ENCODE measurements around the gene CDK14.

CDK14 gene

GRCh38 chr7:90645784-90646183 is 49.7 kb downstream of the CDK14 start:
- no peak for DNase-seq

GRCh38 chr7:90648107-90648506 is 52.0 kb downstream of the CDK14 start:
- DNase-seq, result no peak

- DNase-seq, result no peak
These were observed 52.7 kb downstream of the CDK14 start for GRCh38 chr7:90648834-90649233.

GRCh38 chr7:90654718-90655427 is 58.8 kb downstream of the CDK14 start:
- DNase-seq, result no peak

- no peak for DNase-seq
These were observed 59.4 kb downstream of the CDK14 start for GRCh38 chr7:90655566-90655965.

GRCh38 chr7:90657481-90657880 is 61.4 kb downstream of the CDK14 start:
- DNase-seq, result no peak

- no peak for DNase-seq
These were observed 64.0 kb downstream of the CDK14 start for GRCh38 chr7:90660100-90660499.

GRCh38 chr7:90660819-90661218 is 64.7 kb downstream of the CDK14 start:
- DNase-seq, result no peak

GRCh38 chr7:90661290-90662151 is 65.4 kb downstream of the CDK14 start:
- DNase-seq, result no peak

GRCh38 chr7:90663176-90663575 is 67.1 kb downstream of the CDK14 start:
- no peak for DNase-seq

- DNase-seq, result no peak
These were observed 70.1 kb downstream of the CDK14 start for GRCh38 chr7:90666186-90666585.

GRCh38 chr7:90668992-90669391 is 72.9 kb downstream of the CDK14 start:
- DNase-seq, result no peak

- DNase-seq, result no peak
These were observed 73.4 kb downstream of the CDK14 start for GRCh38 chr7:90669492-90669891.

GRCh38 chr7:90671571-90671970 is 75.5 kb downstream of the CDK14 start:
- no peak for DNase-seq

GRCh38 chr7:90672210-90672609 is 76.1 kb downstream of the CDK14 start:
- no peak for DNase-seq

- DNase-seq, result no peak
These were observed 78.5 kb downstream of the CDK14 start for GRCh38 chr7:90674625-90675024.

- no peak for DNase-seq
These were observed 79.9 kb downstream of the CDK14 start for GRCh38 chr7:90675982-90676381.

- DNase-seq, result no peak
These were observed 81.6 kb downstream of the CDK14 start for GRCh38 chr7:90677486-90678404.

- no peak for DNase-seq
These were observed 82.9 kb downstream of the CDK14 start for GRCh38 chr7:90678986-90679385.

GRCh38 chr7:90680484-90680883 is 84.4 kb downstream of the CDK14 start:
- DNase-seq, result no peak

GRCh38 chr7:90681336-90682022 is 85.4 kb downstream of the CDK14 start:
- DNase-seq, result no peak

- DNase-seq, result no peak
These were observed 90.0 kb downstream of the CDK14 start for GRCh38 chr7:90686146-90686545.

- no peak for DNase-seq
These were observed 92.7 kb downstream of the CDK14 start for GRCh38 chr7:90688810-90689209.
